GM19463 (cell line): ENCODE results near the gene DGLUCY.
A peak's percentile ranks its signal among the peaks of the same experiment; 100 is the strongest.
"Not testable (repeated sequence)": the region's sequence is repeated elsewhere in the genome, so short reads cannot be mapped to it uniquely, and the experiment has no call there.

Experiments used
- ATAC-seq: cut with Tn5 transposase; IDR thresholded peaks from one replicate; pipeline ENCODE4 v1.9.1; 2021; ENCODE audit warnings: mild to moderate bottlenecking, moderate library complexity; ENCODE audit not compliant: unreplicated experiment

Gene DGLUCY

GRCh38 chr14:91204657-91205056 lies 90.8 kb downstream of the DGLUCY start:
- ATAC-seq, result no peak

GRCh38 chr14:91205459-91205858 lies 91.6 kb downstream of the DGLUCY start:
- ATAC-seq, result no peak

GRCh38 chr14:91207008-91207407 lies 93.1 kb downstream of the DGLUCY start:
- ATAC-seq, result no peak

- no peak for ATAC-seq
These were observed 97.1 kb downstream of the DGLUCY start for GRCh38 chr14:91211017-91211416.

- no peak for ATAC-seq
These were observed 100.4 kb downstream of the DGLUCY start for GRCh38 chr14:91214306-91214705.

- no peak for ATAC-seq
These were observed 101.5 kb downstream of the DGLUCY start for GRCh38 chr14:91215381-91215780.

- ATAC-seq, result no peak
These were observed 102.9 kb downstream of the DGLUCY start for GRCh38 chr14:91216731-91217226.

- ATAC-seq, result no peak
These were observed 104.1 kb downstream of the DGLUCY start for GRCh38 chr14:91218014-91218413.

- no peak for ATAC-seq
These were observed 105.9 kb downstream of the DGLUCY start for GRCh38 chr14:91219517-91220389.

- ATAC-seq, result no peak
These were observed 106.7 kb downstream of the DGLUCY start for GRCh38 chr14:91220581-91221000.

- no peak for ATAC-seq
These were observed 107.4 kb downstream of the DGLUCY start for GRCh38 chr14:91221270-91221669.

GRCh38 chr14:91223028-91223783 lies 109.3 kb downstream of the DGLUCY start:
- ATAC-seq, result no peak

- no peak for ATAC-seq
These were observed 111.2 kb downstream of the DGLUCY start for GRCh38 chr14:91225025-91225424.

GRCh38 chr14:91226360-91226759 lies 112.5 kb downstream of the DGLUCY start:
- not testable (repeated sequence) for ATAC-seq

GRCh38 chr14:91227183-91227628 lies 113.3 kb downstream of the DGLUCY start:
- ATAC-seq, result no peak

GRCh38 chr14:91228112-91229004 lies 114.5 kb downstream of the DGLUCY start:
- peak; percentile 88 for ATAC-seq

- no peak for ATAC-seq
These were observed 115.1 kb downstream of the DGLUCY start for GRCh38 chr14:91229005-91229382.

GRCh38 chr14:91229743-91230200 lies 115.9 kb downstream of the DGLUCY start:
- peak; percentile 61 for ATAC-seq

- ATAC-seq, result no peak
These were observed 116.6 kb downstream of the DGLUCY start for GRCh38 chr14:91230397-91231035.

- ATAC-seq, result no peak
These were observed 117.6 kb downstream of the DGLUCY start for GRCh38 chr14:91231446-91231845.
